Ammon's horn (tissue), 1 donor: ENCODE data around the gene DIPK1B.
"Not testable (repeated sequence)": the region's sequence is repeated elsewhere in the genome, so short reads cannot be mapped to it uniquely, and the experiment has no call there.

ENCODE experiments used
- DNase-seq: peaks from one replicate; pipeline ENCODE4 v3.0.0-alpha.2; 2016; ENCODE audit warnings: low spot score

DIPK1B gene

GRCh38 chr9:136698635-136699246 is 13.6 kb upstream of the DIPK1B start:
- DNase-seq: no peak

GRCh38 chr9:136700304-136700703 is 12.1 kb upstream of the DIPK1B start:
- DNase-seq: no peak

DNA sequence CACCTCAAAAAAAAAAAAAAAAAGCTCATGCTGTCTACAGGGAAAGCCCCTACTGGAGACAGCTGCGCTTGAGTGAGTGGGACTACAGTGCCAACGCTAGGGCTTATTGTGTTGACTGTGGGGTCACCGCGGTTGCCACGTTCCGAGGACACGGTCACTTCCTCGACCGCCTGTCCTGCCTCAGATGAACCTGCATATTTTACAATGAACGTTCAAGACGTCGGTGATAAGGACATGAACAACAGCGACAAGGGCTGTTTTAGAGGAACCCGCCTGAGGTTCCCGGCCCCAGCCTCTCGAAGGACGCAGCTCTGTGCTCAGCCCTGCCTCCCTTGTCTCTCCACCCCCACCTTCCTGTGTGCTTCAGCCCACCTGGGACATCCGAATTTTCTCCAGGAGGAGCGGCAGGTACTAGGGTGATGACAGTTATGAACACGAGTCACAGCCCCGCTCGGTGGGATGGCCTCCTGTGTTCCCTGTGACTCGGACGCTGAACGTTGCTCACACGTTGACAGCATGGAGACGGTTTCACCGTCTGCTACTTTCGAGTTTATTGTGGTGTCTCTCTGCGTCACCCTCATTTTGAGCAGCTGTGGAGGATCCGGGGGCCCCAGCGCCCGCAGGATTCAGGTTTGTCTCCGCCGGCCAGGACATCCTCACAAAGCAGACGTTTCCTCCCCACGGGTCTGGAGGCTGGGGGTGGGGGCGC is 11.3 kb upstream of the DIPK1B start:
- no peak for DNase-seq

DNA sequence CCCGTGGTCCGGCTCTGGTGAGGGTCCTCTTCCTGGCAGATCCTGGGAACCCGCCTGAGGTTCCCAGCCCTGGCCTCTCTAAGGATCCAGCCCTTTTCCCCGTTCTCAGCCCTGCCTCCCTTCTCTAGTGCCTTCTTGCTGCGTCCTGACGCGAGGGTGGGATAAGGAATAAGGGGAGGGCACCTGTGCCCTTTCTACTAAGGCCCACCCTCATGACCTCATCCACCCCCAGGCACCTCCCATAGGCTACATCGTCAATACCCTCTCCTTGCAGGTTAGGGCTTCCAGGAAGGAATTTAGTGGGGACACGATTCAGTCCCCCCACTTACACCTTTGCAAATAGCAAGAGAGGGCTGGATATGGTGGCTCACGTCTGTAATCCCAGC is 10.7 kb upstream of the DIPK1B start:
- no peak for DNase-seq

- no peak for DNase-seq
Measured at GRCh38 chr9:136703276-136703860, 9.0 kb upstream of the DIPK1B start.

- DNase-seq: not testable (repeated sequence)
Measured at GRCh38 chr9:136704741-136705140, 7.6 kb upstream of the DIPK1B start.

- DNase-seq: no peak
Measured at GRCh38 chr9:136705564-136705963, 6.8 kb upstream of the DIPK1B start.

- no peak for DNase-seq
Measured at GRCh38 chr9:136707011-136707410, 5.4 kb upstream of the DIPK1B start.

GRCh38 chr9:136707849-136708517 is 4.4 kb upstream of the DIPK1B start:
- DNase-seq: no peak

DNA sequence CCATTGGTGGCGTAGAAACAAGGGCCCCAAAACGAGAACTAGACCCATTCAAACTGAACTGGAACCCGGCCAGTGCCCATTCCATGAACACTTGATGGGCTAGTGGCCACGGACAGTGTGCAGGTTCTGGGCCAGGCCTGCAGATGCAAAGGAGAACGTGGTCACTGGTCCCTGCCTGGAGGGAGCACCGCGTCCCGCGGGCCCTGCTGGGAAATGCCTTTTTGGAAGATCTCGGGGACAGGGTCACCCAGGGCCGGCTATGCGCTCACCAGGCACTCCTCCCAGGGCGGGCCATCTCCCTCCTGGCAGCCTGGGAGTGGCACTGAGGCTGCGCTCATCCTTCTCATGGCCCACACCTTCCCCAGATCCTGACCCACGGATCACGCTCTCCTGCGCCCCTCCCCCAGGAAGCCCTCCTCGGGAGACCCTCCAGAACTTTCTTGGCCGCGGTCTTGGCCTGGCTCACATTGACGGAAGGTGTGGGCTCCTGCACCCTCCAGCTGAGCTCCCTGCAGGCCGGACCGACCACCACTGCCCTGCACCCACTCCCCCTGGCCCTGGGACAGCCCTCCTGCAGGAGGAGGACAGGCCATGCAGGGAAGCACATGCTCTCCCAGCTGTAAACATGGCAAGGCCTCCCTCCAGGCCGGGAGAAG is 2.8 kb upstream of the DIPK1B start:
- no peak for DNase-seq

DNA sequence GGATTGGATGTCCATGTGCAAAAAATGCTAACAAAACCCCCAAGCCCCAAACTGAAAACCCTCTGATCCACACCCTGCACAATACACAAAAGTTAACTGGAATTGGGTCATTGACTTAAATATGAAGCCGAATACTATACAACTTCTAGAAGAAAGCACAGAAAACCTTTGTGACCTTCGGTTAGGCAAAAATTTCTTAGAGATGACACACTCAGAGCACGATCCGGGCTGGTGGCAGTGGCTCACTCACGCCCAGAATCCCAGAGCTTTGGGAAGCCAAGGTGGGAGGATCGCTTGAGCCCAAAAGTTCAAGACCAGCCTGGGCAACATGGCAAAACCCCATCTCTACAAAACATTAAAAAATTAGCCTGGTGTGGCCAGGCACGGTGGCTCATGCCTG is 1.8 kb upstream of the DIPK1B start:
- no peak for DNase-seq

GRCh38 chr9:136711219-136711648 is 1.1 kb upstream of the DIPK1B start:
- not testable (repeated sequence) for DNase-seq

- no peak for DNase-seq
Measured at GRCh38 chr9:136712690-136713544, 545 bp downstream of the DIPK1B start.

DNA sequence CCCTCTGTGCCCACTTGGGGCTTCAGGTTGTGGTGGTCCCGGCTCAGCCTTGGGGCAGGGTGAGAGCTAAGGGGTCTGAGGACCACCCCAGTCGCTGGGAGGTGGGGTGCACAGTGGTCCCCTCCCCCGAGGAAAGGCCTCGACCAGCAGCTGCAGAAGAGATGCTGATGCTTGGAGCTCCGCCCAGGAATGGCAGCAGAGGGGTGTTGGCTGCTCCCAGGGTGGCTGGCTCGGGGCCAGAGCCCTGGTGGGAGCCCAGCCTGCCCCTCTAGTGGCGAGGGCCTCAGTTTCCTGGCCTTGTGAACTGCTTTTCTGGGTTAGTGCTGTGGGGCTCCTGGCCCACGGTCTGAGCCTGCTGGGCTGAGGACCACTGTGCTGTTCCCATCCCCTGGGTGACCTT is 1.2 kb downstream of the DIPK1B start:
- DNase-seq: no peak

DNA sequence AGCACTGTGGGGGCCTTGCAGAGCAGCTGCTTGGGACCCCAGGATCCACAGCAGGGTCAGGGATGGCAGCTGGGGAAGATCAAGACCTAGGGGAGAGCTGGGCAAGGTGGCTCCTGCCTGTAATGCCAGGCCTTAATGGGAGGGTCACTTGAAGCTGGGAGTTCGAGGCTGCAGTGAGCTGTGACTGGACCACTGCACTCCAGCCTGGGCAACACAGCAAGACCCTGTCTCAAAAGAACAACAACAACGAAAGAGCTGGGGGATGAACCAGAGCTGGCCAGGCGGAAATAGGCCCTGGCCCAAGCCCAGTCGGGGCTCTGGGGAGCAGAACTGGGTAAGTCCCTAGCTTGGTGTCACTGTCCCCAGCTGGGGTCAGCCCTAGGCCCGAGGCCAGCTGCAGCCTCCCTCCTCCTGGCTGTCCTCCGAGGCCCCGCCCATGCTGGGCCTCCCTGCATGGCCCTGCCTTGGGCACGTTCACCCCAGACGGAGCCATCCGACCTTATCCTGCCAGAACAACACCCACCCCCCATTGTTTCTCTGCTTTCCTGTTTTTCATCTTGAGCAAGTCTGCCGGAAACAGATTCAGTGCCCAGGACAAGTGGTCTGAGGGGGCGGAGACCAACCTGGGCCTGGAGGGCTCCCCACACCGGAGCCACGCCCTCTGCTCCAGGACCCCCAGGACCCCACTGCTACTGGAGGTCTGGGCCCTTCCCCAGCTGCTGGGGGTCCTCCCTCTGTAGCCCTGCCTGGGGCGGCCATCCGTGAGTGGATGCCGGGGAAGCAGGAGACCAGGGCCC is 1.9 kb downstream of the DIPK1B start:
- no peak for DNase-seq

DNA sequence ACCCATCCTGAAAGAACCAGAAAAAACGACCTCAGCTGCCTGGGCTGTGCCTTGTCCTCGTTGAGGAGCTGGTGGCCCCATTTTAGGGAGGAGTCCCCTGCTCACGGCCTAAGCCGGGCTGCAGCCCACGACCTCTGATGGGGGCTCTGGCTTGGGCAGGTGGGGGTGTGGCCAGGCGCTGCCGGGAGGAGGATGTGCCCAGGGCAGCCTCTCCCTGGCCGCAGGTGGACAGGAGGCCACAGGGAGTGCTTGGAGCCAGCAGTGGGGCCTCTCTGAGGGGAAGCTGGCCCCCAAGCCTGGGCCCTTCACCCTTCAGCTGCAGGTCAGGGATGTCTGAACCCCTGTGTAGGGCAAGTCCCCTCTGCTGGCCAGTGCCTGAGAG is 2.5 kb downstream of the DIPK1B start:
- no peak for DNase-seq

GRCh38 chr9:136717399-136717798 is 5.0 kb downstream of the DIPK1B start:
- DNase-seq: no peak

DNA sequence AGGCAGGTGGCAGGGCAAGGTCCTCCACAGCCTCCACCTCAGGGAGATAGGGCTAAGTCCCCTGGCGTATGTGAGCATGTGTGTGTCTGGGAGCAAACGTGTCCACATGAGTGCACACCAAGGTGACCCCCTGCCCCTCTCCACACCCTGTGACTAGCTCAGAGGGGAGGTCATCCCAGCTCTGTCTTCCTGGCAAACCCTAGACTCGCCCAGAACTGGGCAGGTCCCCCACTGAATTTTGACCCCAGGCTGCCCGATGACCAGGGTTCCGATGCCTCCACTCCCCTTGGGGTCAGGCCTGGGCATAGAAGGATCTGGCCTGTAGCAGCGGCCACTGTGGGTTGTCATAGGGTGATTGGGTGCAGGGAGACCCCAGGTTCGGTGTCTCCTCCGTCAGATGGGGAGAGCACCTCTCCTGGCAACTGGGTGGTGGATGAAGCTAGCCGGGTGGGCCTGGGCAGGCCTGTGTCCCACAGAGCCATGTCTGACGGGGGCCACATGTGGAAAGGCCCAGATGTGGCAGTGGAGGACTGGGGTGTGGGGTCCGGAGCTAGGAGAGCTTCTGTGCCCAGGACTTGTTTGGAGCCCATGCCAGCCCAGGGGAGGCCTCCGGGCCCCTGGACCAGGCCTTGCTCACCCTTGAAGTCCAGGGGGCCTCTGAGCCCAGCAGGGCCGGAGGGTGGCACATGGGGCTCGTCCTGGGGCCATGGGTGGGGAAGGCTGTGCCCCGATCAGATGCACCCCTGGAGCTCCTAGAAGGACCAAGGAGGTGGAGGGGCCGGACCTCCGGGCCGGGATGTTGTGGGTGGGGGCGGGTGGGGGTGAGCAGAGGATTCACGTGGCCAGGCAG is 6.2 kb downstream of the DIPK1B start:
- no peak for DNase-seq

GRCh38 chr9:136719195-136719880 is 7.0 kb downstream of the DIPK1B start:
- DNase-seq: no peak
